Measurements from ENCODE around the gene MACROH2A2.

MACROH2A2 gene

GRCh38 chr10:70054902-70055301 is 2.3 kb downstream of the MACROH2A2 start:
- H3K4me3 ChIP-seq (replicated peaks; ENCODE audit: low read depth, low read length) = no peak overlapping the region
- DNase-seq (ENCODE audit: extremely low read depth, low read depth) = no peak
- no peak for TF ChIP-seq CTCF (IDR thresholded peaks at IDR 0.05; ENCODE audit: low read depth, low read length, missing control alignments)

GRCh38 chr10:70055550-70055949 is 2.9 kb downstream of the MACROH2A2 start:
- no peak for TF ChIP-seq CTCF (IDR thresholded peaks at IDR 0.05; ENCODE audit: low read depth, low read length, missing control alignments)
- DNase-seq (ENCODE audit: extremely low read depth, low read depth) = no peak
- no peak overlapping the region for H3K4me3 ChIP-seq (replicated peaks; ENCODE audit: low read depth, low read length)

- no peak for TF ChIP-seq CTCF (IDR thresholded peaks at IDR 0.05; ENCODE audit: low read depth, low read length, missing control alignments)
- no peak for DNase-seq (ENCODE audit: extremely low read depth, low read depth)
- H3K4me3 ChIP-seq (replicated peaks; ENCODE audit: low read depth, low read length) = no peak overlapping the region
Observed at GRCh38 chr10:70057306-70057705, 4.7 kb downstream of the MACROH2A2 start.

GRCh38 chr10:70060389-70060788 is 7.7 kb downstream of the MACROH2A2 start:
- no peak for DNase-seq (ENCODE audit: extremely low read depth, low read depth)
- H3K4me3 ChIP-seq (replicated peaks; ENCODE audit: low read depth, low read length) = no peak overlapping the region
- no peak for TF ChIP-seq CTCF (IDR thresholded peaks at IDR 0.05; ENCODE audit: low read depth, low read length, missing control alignments)

- H3K4me3 ChIP-seq (replicated peaks; ENCODE audit: low read depth, low read length) = no peak overlapping the region
- DNase-seq (ENCODE audit: extremely low read depth, low read depth) = no peak
- no peak for TF ChIP-seq CTCF (IDR thresholded peaks at IDR 0.05; ENCODE audit: low read depth, low read length, missing control alignments)
Observed at GRCh38 chr10:70063418-70064098, 10.9 kb downstream of the MACROH2A2 start.

- no peak for DNase-seq (ENCODE audit: extremely low read depth, low read depth)
- H3K4me3 ChIP-seq (replicated peaks; ENCODE audit: low read depth, low read length) = no peak overlapping the region
- TF ChIP-seq CTCF (IDR thresholded peaks at IDR 0.05; ENCODE audit: low read depth, low read length, missing control alignments) = no peak
Observed at GRCh38 chr10:70064486-70064885, 11.8 kb downstream of the MACROH2A2 start.

- DNase-seq (ENCODE audit: extremely low read depth, low read depth) = no peak
- H3K4me3 ChIP-seq (replicated peaks; ENCODE audit: low read depth, low read length) = no peak overlapping the region
- no peak for TF ChIP-seq CTCF (IDR thresholded peaks at IDR 0.05; ENCODE audit: low read depth, low read length, missing control alignments)
Observed at GRCh38 chr10:70066190-70066589, 13.5 kb downstream of the MACROH2A2 start.

Data from HFF-Myc (cell line).